ENCODE results near the gene TRIM21.
A peak's percentile ranks its signal among the peaks of the same experiment; 100 is the strongest.
"Not testable (repeated sequence)": the region's sequence is repeated elsewhere in the genome, so short reads cannot be mapped to it uniquely, and the experiment has no call there.

TRIM21 gene

GRCh38 chr11:4393209-4393857 is at the start of gene TRIM21:
TSS of gene TRIM21 (minus strand) at chr11:4393702. CDS start at chr11:4390409, 3,293 bp downstream.
- DNase-seq: peak; percentile 69 to 70

DNA sequence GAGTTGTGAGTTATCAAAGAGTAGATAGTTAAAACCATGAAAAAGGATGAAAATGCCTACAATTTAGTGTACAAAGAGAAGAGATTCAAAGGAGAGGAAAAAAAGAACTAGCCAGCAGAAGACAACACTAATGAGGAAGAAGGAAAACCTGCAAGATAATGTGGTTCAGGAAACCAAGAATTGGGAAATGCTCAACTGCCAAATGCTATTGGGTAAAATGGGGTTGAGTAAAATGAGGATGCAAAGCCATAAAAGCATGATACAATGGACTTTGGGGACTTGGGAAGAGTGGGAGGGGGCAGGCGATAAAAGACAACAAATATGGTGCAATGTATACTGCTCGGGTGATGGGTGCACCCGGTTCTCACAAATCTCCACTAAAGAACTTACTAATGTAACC is 48.0 kb upstream of the TRIM21 start:
- DNase-seq: no peak

DNA sequence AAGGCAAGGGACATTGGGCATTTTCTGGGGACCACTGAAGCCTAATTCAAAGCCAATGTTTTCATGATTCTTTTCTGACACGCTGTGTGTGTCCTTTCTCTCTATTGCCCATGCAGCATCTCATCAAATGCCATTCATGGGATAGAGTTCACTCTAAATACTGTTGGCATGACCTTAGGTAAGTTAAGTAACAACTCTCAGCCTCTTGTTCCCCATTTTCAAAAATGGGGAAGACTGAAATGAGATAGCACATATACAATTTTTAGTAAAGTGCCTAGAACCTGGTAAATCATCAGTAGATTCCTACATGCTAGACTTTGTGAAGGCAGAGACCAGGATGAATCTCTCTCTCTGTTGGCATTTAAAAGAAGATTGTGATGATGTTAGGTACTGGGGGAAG is 42.9 kb upstream of the TRIM21 start:
- DNase-seq: no peak

DNA sequence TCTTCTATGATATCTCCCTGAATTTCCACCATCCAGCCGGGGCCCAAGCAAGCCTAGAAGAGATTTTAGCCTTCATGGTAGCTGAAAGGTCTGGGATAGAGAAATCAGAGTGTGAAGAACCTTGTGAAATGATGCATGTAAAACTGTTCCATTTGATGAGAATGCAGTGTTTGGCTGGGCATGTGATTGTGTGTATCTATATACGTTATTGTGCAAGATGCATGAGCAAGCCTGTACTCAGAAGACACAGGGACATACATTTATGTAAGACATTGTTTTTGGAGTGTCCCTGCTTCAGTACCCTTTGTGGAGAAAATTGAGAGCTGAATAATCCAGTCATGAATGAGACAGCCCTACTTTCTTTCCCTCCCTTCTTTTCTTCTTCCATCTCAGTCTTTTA is 40.4 kb upstream of the TRIM21 start:
- DNase-seq: no peak

GRCh38 chr11:4430051-4430450 is 36.5 kb upstream of the TRIM21 start:
- no peak for DNase-seq

GRCh38 chr11:4418403-4418802 is 24.9 kb upstream of the TRIM21 start:
- DNase-seq: no peak

DNA sequence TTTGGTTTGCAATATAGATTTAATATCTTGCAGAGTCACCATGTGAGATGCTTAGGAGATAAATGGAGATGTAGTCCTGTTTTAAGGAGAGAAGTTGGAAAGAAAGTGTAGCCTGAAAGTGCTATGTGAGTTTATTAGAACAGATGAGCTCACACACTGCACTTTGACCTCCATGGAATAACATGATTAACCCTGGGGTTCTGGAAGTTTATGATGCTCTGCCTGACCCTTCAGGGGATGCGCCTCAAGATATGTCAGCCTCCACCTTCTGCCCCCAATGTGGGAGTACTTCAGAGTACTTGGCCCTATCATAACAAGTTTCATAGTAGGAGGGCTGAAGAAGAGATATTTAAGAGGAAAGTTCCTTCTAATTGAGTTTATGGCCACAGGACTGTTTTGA is 23.3 kb upstream of the TRIM21 start:
- DNase-seq: no peak

- no peak for DNase-seq
Observed at GRCh38 chr11:4416306-4416705, 22.8 kb upstream of the TRIM21 start.

DNA sequence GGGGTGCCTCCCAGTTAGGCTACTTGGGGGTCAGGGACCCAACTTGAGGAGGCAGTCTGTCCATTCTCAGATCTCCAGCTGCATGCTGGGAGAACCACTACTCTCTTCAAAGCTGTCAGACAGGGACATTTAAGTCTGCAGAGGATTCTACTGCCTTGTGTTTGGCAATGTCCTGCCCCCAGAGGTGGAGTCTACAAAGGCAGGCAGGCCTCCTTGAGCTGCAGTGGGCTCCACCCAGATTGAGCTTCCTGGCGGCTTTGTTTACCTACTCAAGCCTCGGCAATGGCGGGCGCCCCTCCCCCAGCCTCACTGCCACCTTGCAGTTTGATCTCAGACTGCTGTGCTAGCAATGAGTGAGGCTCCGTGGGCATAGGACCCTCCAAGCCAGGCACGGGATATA is 12.7 kb upstream of the TRIM21 start:
- DNase-seq: peak; percentile 14 to 21

DNA sequence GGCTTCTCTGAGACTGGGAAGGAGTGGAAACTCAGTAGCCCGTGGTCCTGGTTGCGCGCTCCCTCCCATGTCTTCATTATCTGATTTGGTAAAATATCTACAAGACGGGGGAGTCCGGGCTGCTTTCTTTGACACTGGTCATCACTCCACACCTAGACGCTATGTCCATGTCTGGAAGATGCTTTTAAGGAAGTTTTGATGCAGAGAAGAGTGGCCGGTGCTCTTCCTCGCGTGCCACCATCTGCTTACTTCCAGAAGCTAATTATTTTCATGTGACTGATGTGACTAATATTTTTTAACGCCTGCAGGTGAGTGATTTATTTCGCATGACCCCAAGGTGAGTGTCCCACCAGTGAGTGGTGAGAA is 339 bp upstream of the TRIM21 start:
- no peak for DNase-seq

GRCh38 chr11:4388221-4388620 is 5.3 kb downstream of the TRIM21 start:
- DNase-seq: no peak

GRCh38 chr11:4385978-4386740 is 7.3 kb downstream of the TRIM21 start:
- DNase-seq: no peak

GRCh38 chr11:4381901-4382300 is 11.6 kb downstream of the TRIM21 start:
- no peak for DNase-seq

GRCh38 chr11:4375431-4376140 is 17.9 kb downstream of the TRIM21 start:
- DNase-seq: no peak

- no peak for DNase-seq
Observed at GRCh38 chr11:4370166-4370565, 23.3 kb downstream of the TRIM21 start.

DNA sequence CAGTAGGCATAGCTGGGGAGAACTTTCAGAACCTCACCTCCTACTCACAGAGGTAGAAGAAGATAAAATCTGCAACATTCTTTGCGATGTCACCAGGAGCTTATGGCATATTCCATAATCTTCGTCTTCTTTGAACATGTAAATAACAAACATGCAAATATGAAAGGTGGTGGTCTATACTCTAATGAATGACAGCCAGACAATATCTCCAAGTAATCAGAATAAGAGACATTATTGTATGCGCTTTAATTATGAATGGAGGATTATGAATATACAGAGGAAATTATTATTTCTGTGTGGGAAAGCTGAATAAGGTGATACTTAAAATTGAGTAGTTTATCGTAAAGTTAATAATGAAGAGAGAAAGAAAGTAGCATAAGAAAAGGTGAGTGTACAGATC is 25.2 kb downstream of the TRIM21 start, which contains the start of gene OR52B4:
OR52B4 (minus strand) TSS at position 101 of the 400 bp plus-strand sequence; CDS start at position 10, 91 bp downstream.
- no peak for DNase-seq

DNA sequence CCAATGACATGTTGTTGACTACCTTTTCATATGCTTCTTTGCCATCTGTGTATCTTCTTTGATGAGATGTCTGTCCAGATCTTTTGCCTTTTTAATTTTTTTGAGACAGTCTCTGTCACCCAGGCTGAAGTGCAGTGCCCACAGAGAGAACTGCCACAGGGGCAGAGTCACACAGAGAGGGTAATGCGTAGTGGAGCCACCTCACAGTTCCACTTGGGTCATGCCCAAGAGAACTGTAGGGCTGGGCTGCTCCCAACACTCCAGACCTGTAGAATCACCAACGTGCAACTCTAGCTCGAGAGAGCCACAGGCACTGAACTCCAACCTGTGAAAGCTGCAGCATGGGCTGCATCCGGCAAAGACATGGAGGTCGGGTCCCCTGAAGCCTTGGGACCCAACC is 45.4 kb downstream of the TRIM21 start:
- DNase-seq: not testable (repeated sequence)

DNA sequence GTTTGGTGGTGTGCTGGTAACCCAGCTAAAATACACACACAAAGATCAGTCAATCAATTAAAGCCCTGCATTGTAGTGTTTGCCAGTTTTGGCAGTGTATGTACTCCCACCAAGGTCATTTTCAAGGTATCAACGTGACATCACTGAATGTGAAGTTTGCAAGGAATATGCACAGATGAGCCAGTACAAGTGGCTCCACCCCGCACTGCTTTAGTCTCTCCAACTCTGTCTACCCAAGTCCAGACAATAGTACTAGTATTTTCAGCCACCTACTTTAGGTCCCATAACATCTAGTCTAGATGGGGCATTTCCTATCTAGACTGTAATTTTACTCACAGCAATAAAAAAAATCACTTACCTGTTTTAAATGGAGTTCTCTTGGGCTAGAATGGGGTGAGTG is 48.1 kb downstream of the TRIM21 start:
- DNase-seq: not testable (repeated sequence)

All from SHP77 (cell line).